C4-2B (cell line): ENCODE results near the gene LRRC61.

Experiments
- ZFX ChIP-seq: fragments of 450-650 bp; IDR thresholded peaks from 2 replicates; pipeline ENCODE4 v1.6.1; 2017
- TF ChIP-seq, protein P1 (sequence below): fragments of 450-650 bp; conservative IDR thresholded peaks from 2 replicates; pipeline ENCODE4 v1.5.1; 2017; ENCODE audit warnings: mild to moderate bottlenecking

DNA sequence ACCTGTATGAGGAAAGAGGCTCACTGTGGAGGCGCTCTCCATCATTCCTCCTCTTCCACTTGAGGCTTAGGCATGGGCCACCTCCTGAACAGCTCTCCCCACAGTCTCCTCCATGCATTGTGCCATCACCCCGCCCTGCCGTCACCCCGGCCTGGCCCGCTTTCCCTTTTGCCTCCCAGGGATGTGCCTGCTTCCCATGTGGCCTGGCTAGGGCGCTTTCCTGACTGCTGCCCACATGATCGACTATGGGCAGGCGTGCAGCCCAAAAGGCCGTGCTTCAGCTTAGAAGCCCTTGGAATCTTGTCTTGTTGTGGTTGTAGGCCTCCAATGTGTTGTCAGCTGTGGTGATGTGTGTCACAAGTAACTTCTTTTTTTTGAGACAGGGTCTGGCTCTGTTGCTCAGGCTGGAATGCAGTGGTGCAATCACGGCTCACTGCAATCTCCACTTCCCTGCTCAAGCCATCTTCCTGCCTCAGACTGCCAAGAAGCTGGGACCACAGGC lies 2.0 kb downstream of the LRRC61 start:
- TF ChIP-seq, protein P1, sequence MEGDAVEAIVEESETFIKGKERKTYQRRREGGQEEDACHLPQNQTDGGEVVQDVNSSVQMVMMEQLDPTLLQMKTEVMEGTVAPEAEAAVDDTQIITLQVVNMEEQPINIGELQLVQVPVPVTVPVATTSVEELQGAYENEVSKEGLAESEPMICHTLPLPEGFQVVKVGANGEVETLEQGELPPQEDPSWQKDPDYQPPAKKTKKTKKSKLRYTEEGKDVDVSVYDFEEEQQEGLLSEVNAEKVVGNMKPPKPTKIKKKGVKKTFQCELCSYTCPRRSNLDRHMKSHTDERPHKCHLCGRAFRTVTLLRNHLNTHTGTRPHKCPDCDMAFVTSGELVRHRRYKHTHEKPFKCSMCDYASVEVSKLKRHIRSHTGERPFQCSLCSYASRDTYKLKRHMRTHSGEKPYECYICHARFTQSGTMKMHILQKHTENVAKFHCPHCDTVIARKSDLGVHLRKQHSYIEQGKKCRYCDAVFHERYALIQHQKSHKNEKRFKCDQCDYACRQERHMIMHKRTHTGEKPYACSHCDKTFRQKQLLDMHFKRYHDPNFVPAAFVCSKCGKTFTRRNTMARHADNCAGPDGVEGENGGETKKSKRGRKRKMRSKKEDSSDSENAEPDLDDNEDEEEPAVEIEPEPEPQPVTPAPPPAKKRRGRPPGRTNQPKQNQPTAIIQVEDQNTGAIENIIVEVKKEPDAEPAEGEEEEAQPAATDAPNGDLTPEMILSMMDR = no peak
- TF ChIP-seq ZFX = no peak
